HepG2 (cell line): ENCODE measurements around the gene NCBP2. TPM values are rescaled to one million over a fixed set of nuclear protein-coding genes. Genes with fewer than 3 reads are reported as not detected.

ENCODE experiments used
- DMAP1 ChIP-seq: IDR thresholded peaks from 2 replicates; pipeline ENCODE4 v1.6.1; 2016
- DZIP1 ChIP-seq: sonication (generic); formaldehyde crosslinking; IDR thresholded peaks from 2 replicates; pipeline ENCODE4 v1.5.0; 2020; ENCODE audit warnings: mild to moderate bottlenecking, missing genetic modification reagents
- ESRRA ChIP-seq: sonication (generic); formaldehyde crosslinking; IDR thresholded peaks from 2 replicates; pipeline ENCODE4 v1.5.1; 2020; ENCODE audit warnings: mild to moderate bottlenecking, low read depth, missing genetic modification reagents
- HMG20A ChIP-seq: IDR thresholded peaks from 2 replicates; pipeline ENCODE4 v1.6.1; 2016; ENCODE audit warnings: borderline replicate concordance
- HOMEZ ChIP-seq: IDR thresholded peaks from 2 replicates; pipeline ENCODE4 v1.6.1; 2016; ENCODE audit warnings: low read depth
- NPAS2 ChIP-seq: sonication (generic); formaldehyde crosslinking; IDR thresholded peaks from 2 replicates; pipeline ENCODE4 v1.8.0; 2022; ENCODE audit warnings: mild to moderate bottlenecking, missing genetic modification reagents, borderline replicate concordance
- POLR2AphosphoS5 ChIP-seq: IDR thresholded peaks from 2 replicates; pipeline ENCODE4 v1.6.1; 2012; ENCODE audit warnings: low read depth, low read length
- RAD51 ChIP-seq: fragments of 450-650 bp; IDR thresholded peaks from 2 replicates; pipeline ENCODE4 v1.6.1; 2016; ENCODE audit warnings: borderline replicate concordance
- RFX1 ChIP-seq: fragments of 450-650 bp; IDR thresholded peaks from 2 replicates; pipeline ENCODE4 v1.6.1; 2017
- SMC3 ChIP-seq: IDR thresholded peaks from 2 replicates; pipeline ENCODE4 v1.6.1; 2011; ENCODE audit warnings: low read length, improper control_type of control experiment
- SRF ChIP-seq: IDR thresholded peaks from 2 replicates; pipeline ENCODE4 v1.6.1; 2011; ENCODE audit warnings: mild to moderate bottlenecking, low read depth, low read length, moderate library complexity
- THAP11 ChIP-seq: IDR thresholded peaks from 2 replicates; pipeline ENCODE4 v1.6.1; 2016; ENCODE audit warnings: missing biosample characterization, missing genetic modification reagents
- UBTF ChIP-seq: sonication (generic); formaldehyde crosslinking; IDR thresholded peaks from 2 replicates; pipeline ENCODE4 v1.4.0; 2020; ENCODE audit warnings: mild to moderate bottlenecking, missing genetic modification reagents
- ZBTB10 ChIP-seq: sonication (generic); formaldehyde crosslinking; IDR thresholded peaks from 2 replicates; pipeline ENCODE4 v1.4.0; 2020; ENCODE audit warnings: missing genetic modification reagents, borderline replicate concordance
- ZBTB14 ChIP-seq: sonication (generic); formaldehyde crosslinking; IDR thresholded peaks from 2 replicates; pipeline ENCODE4 v1.4.0; 2020; ENCODE audit warnings: missing genetic modification reagents
- ZMYM2 ChIP-seq: sonication (generic); formaldehyde crosslinking; IDR thresholded peaks from 2 replicates; pipeline ENCODE4 v1.8.0; 2022; ENCODE audit warnings: mild to moderate bottlenecking, missing genetic modification reagents
- ZNF563 ChIP-seq: sonication (generic); formaldehyde crosslinking; IDR thresholded peaks from 2 replicates; pipeline ENCODE4 v1.8.0; 2022; ENCODE audit warnings: mild to moderate bottlenecking, moderate library complexity, missing genetic modification reagents
- ZNF576 ChIP-seq: sonication (generic); formaldehyde crosslinking; IDR thresholded peaks from 2 replicates; pipeline ENCODE4 v1.4.0; 2020; ENCODE audit warnings: mild to moderate bottlenecking, missing genetic modification reagents
- ZNF580 ChIP-seq: IDR thresholded peaks from 2 replicates; pipeline ENCODE4 v1.6.1; 2016; ENCODE audit warnings: low read depth, borderline replicate concordance
- ZNF589 ChIP-seq: sonication (generic); formaldehyde crosslinking; conservative IDR thresholded peaks from 2 replicates; pipeline ENCODE4 v1.8.0; 2022; ENCODE audit warnings: mild to moderate bottlenecking, moderate library complexity, missing genetic modification reagents
- polyA plus RNA-seq, 8 experiments: library from polyadenylated mRNA; depleted of rRNA in 3 of 8; stranded (reverse) in 7 of 8; unstranded in 1 of 8; fragments of >200 nt; fragmentation: Illumina TruSeq in 4 of 8; extraction: Trizol in 4 of 8; gene quantifications; 2 replicates each; pipeline versions ENCODE4 v1.2.1 to v1.2.3, GENCODE V29; 2011 to 2016; ENCODE audit warnings: low read depth in 4 of 8, missing spikeins in 1 of 8, mixed read lengths in 1 of 8; ENCODE audit not compliant: insufficient read depth in 1 of 8
- total RNA-seq, 5 experiments: library from RNA; depleted of rRNA; stranded (reverse); fragments of >200 nt; fragmentation: Illumina TruSeq; extraction: Trizol; gene quantifications; 2 replicates each; pipeline ENCODE4 v1.2.3, GENCODE V29; 2016; ENCODE audit warnings: low read depth in 1 of 5

Gene NCBP2
- total and polyA plus RNA-seq, 2 of the 13 experiments (the other 11 are each of a cell fraction or from before 2014, with no cell fraction given), result 58.7 to 95.5 TPM

GRCh38 chr3:196969134-196969659 lies 26.9 kb upstream of the NCBP2 start (continued):
- TF ChIP-seq ZBTB10, result peak; percentile 73; the same call in 1 of the 2 replicates
- TF ChIP-seq ZNF576 (CRISPR knock-in tag), result peak; percentile 66; the same call in 1 of the 2 replicates
- TF ChIP-seq SMC3, result no peak
- TF ChIP-seq HOMEZ, result no peak
- no peak for TF ChIP-seq ZMYM2 (CRISPR knock-in tag)
- TF ChIP-seq ZBTB14 (CRISPR knock-in tag), result peak; percentile 47
- no peak for TF ChIP-seq ZNF563 (CRISPR knock-in tag)
- TF ChIP-seq RAD51, result no peak
- TF ChIP-seq NPAS2 (CRISPR knock-in tag), result no peak
- TF ChIP-seq UBTF, result 0 out of 2 replicates have a peak, but pooled peaks have one; percentile 13
- no peak for TF ChIP-seq HMG20A (CRISPR knock-in tag)
- no peak for TF ChIP-seq SRF
- TF ChIP-seq ESRRA (CRISPR knock-in tag), result no peak; the same call in 1 of the 2 replicates
- TF ChIP-seq ZNF589 (CRISPR knock-in tag), result no peak
- TF ChIP-seq DZIP1, result no peak
- TF ChIP-seq RFX1, result no peak
- no peak for TF ChIP-seq THAP11 (CRISPR knock-in tag)
- TF ChIP-seq POLR2AphosphoS5, result no peak
- no peak for TF ChIP-seq DMAP1 (CRISPR knock-in tag)
- 0 out of 2 replicates have a peak, but pooled peaks have one; percentile 27 for TF ChIP-seq ZNF580 (CRISPR knock-in tag)
